Loucy (cell line): Measurements from ENCODE around the gene MAN1C1.

Source experiments
- H2AFZ ChIP-seq: fragments of 200-600 bp; sonication (generic); 2 replicates; pipeline ENCODE4 v1.6.0; 2016; ENCODE audit warnings: antibody characterized with exemption, mild to moderate bottlenecking, low read length, moderate library complexity
- H3F3A ChIP-seq: fragments of 200-600 bp; 2 replicates; pipeline ENCODE4 v1.6.0; 2016; ENCODE audit warnings: antibody characterized with exemption, low read depth, mild to moderate bottlenecking
- H3K27me3 ChIP-seq: fragments of 200-600 bp; sonication (generic); 2 replicates; pipeline ENCODE4 v1.6.1; 2014; ENCODE audit warnings: low read length, mild to moderate bottlenecking; ENCODE audit not compliant: insufficient read depth, poor library complexity, severe bottlenecking
- H3K36me3 ChIP-seq: fragments of 200-600 bp; sonication (generic); 2 replicates; pipeline ENCODE4 v1.6.1; 2016; ENCODE audit warnings: low read length; ENCODE audit not compliant: insufficient read depth
- H3K4me1 ChIP-seq: fragments of 200-600 bp; sonication (generic); 2 replicates; pipeline ENCODE4 v1.5.1; 2014; ENCODE audit warnings: low read length, mild to moderate bottlenecking; ENCODE audit not compliant: insufficient read depth, poor library complexity, severe bottlenecking
- H3K4me2 ChIP-seq: fragments of 200-600 bp; sonication (generic); 2 replicates; pipeline ENCODE4 v1.6.0; 2014; ENCODE audit warnings: antibody characterized with exemption, low read length, low read depth, mild to moderate bottlenecking; ENCODE audit not compliant: poor library complexity, severe bottlenecking
- H3K4me3 ChIP-seq: fragments of 200-600 bp; sonication (generic); 2 replicates; pipeline ENCODE4 v1.5.1; 2014; ENCODE audit warnings: low read length, mild to moderate bottlenecking, mixed read lengths; ENCODE audit not compliant: poor library complexity, severe bottlenecking
- H3K79me2 ChIP-seq: fragments of 200-600 bp; sonication (generic); 2 replicates; pipeline ENCODE4 v1.6.1; 2014; ENCODE audit warnings: low read length; ENCODE audit not compliant: insufficient read depth
- H3K9ac ChIP-seq: fragments of 200-600 bp; sonication (generic); 2 replicates; pipeline ENCODE4 v1.6.0; 2014; ENCODE audit warnings: mild to moderate bottlenecking, low read depth, low read length, moderate library complexity; ENCODE audit not compliant: poor library complexity, severe bottlenecking
- H3K9me2 ChIP-seq: fragments of 200-600 bp; sonication (generic); replicated peaks from 2 replicates; pipeline ENCODE4 v1.6.1; 2016; ENCODE audit warnings: low read depth, low read length, mixed read lengths
- H3K9me3 ChIP-seq: fragments of 200-600 bp; sonication (generic); 2 replicates; pipeline ENCODE4 v1.6.1; 2014; ENCODE audit warnings: mild to moderate bottlenecking, antibody characterized with exemption, low read length, low read depth; ENCODE audit not compliant: insufficient read depth
- H4K20me1 ChIP-seq: fragments of 200-600 bp; sonication (generic); 2 replicates; pipeline ENCODE4 v1.6.0; 2014; ENCODE audit warnings: antibody characterized with exemption, low read length, mild to moderate bottlenecking; ENCODE audit not compliant: insufficient read depth, poor library complexity, severe bottlenecking
- EZH2phosphoT487 ChIP-seq: fragments of 200-600 bp; IDR thresholded peaks from 2 replicates; pipeline ENCODE4 v1.6.1; 2018; ENCODE audit warnings: antibody characterized with exemption, mild to moderate bottlenecking, moderate library complexity, borderline replicate concordance
- TF ChIP-seq, protein P1 (sequence below): fragments of 200-600 bp; sonication (generic); conservative IDR thresholded peaks from 2 replicates; pipeline ENCODE4 v1.5.1; 2014; ENCODE audit warnings: mild to moderate bottlenecking, antibody characterized with exemption, low read length

The MAN1C1 gene

GRCh38 chr1:25798666-25799351 lies 182.2 kb downstream of the MAN1C1 start:
- no peaks in the 10 kb centered on the region for H3K9me2 ChIP-seq
- no peak overlapping the region for H3K4me3 ChIP-seq
- H3K4me2 ChIP-seq: no peak overlapping the region
- no peaks in the 10 kb centered on the region for H3K4me1 ChIP-seq
- no peaks in the 10 kb centered on the region for H3K9me3 ChIP-seq
- H3K79me2 ChIP-seq: no peaks in the 10 kb centered on the region
- no peak for TF ChIP-seq EZH2phosphoT487
- TF ChIP-seq, protein P1, sequence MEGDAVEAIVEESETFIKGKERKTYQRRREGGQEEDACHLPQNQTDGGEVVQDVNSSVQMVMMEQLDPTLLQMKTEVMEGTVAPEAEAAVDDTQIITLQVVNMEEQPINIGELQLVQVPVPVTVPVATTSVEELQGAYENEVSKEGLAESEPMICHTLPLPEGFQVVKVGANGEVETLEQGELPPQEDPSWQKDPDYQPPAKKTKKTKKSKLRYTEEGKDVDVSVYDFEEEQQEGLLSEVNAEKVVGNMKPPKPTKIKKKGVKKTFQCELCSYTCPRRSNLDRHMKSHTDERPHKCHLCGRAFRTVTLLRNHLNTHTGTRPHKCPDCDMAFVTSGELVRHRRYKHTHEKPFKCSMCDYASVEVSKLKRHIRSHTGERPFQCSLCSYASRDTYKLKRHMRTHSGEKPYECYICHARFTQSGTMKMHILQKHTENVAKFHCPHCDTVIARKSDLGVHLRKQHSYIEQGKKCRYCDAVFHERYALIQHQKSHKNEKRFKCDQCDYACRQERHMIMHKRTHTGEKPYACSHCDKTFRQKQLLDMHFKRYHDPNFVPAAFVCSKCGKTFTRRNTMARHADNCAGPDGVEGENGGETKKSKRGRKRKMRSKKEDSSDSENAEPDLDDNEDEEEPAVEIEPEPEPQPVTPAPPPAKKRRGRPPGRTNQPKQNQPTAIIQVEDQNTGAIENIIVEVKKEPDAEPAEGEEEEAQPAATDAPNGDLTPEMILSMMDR: no peak
- H3K27me3 ChIP-seq: peaks cover 11% of the 10 kb centered on the region
- H4K20me1 ChIP-seq: no peaks in the 10 kb centered on the region
- H3F3A ChIP-seq: no peaks in the 10 kb centered on the region
- H3K9ac ChIP-seq: no peak overlapping the region
- H2AFZ ChIP-seq: no peak overlapping the region
- no peaks in the 10 kb centered on the region for H3K36me3 ChIP-seq

- Histone ChIP-seq H2AFZ (no peak overlapping the region), H3K4me2 (no peak overlapping the region), H4K20me1 (no peaks in the 10 kb centered on the region), H3K4me1 (no peaks in the 10 kb centered on the region), H3K27me3 (peaks cover 11% of the 10 kb centered on the region), H3K9me2 (no peaks in the 10 kb centered on the region), H3K9me3 (no peaks in the 10 kb centered on the region), H3K4me3 (no peak overlapping the region), H3K36me3 (no peaks in the 10 kb centered on the region), H3K79me2 (no peaks in the 10 kb centered on the region), H3K9ac (no peak overlapping the region), H3F3A (no peaks in the 10 kb centered on the region)
- TF ChIP-seq, protein P1: no peak
Measured at GRCh38 chr1:25799352-25799934, 182.9 kb downstream of the MAN1C1 start.

- H3K27me3 ChIP-seq: peaks cover 11% of the 10 kb centered on the region
- H3K4me1 ChIP-seq: no peaks in the 10 kb centered on the region
- H3K9me3 ChIP-seq: no peaks in the 10 kb centered on the region
Measured at GRCh38 chr1:25799935-25800702, 183.5 kb downstream of the MAN1C1 start, which contains the start of gene SELENON. SELENON (plus strand) TSS chr1:25800193; CDS start chr1:25800231, 38 bp downstream.

More at GRCh38 chr1:25799935-25800702, 183.5 kb downstream of the MAN1C1 start, which contains the start of gene SELENON:
- H3K9ac ChIP-seq: peak within 1 kb of the TSS; percentile 46
- TF ChIP-seq, protein P1: no peak
- no peak for TF ChIP-seq EZH2phosphoT487
- no peaks in the 10 kb centered on the region for H3K79me2 ChIP-seq
- H4K20me1 ChIP-seq: no peaks in the 10 kb centered on the region
- peak within 1 kb of the TSS; percentile 65 for H3K4me3 ChIP-seq
- H3K4me2 ChIP-seq: peak within 1 kb of the TSS; percentile 77
- no peak within 1 kb of the TSS for H2AFZ ChIP-seq
- no peaks in the 10 kb centered on the region for H3K9me2 ChIP-seq
- no peaks in the 10 kb centered on the region for H3F3A ChIP-seq
- H3K36me3 ChIP-seq: no peaks in the 10 kb centered on the region
